Measurements from ENCODE around the gene METTL5. TPM values are rescaled to one million over a fixed set of nuclear protein-coding genes. Genes with fewer than 3 reads are reported as not detected.
A peak's percentile ranks its signal among the peaks of the same experiment; 100 is the strongest.

Gene METTL5
- total RNA-seq, 1 donor from 2014 or later = 30.4 TPM

GRCh38 chr2:169782513-169782912 lies 42.2 kb downstream of the METTL5 start:
- no peak for DNase-seq (ENCODE audit: low read depth in 2 of 2)

DNA sequence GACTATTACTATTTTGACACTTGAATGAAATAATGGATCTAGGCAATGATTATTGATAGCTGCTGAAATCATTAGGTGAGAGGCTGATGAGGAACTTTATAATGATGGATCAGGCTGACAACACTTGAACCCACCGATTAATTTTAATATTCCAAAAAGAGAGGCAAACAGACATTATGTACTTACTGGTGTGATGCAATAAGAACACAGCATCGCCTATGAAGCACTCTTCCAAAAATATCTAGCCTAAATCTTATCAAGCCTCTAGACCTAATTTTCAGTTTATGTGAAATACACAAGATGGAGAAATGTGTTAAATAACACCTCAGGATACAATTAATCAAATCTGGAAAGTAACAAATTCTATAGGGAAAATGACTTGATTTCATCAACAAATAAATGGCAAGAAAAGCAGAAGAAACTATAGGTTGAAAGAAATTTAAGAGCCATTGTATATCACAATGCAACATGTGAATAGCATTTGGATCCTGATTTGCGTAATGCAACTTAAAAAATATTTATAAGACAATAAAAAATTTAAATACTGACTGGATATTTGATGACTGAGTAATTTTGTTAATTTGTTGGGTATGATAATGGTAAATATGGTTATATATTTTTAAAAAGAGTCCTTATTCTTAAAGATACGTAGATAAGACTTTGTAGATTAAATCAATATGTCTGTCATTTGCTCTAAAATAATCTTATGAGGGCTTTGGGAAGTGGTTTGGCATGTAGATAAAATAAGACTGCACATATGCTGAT lies 43.3 kb downstream of the METTL5 start:
- DNase-seq (ENCODE audit: low read depth in 2 of 2) = no peak

- peak in 1 of 2 donors; percentile 47 for DNase-seq (ENCODE audit: low read depth in 2 of 2)
These were observed 46.3 kb downstream of the METTL5 start for GRCh38 chr2:169778446-169778845.

GRCh38 chr2:169776252-169776761 lies 48.4 kb downstream of the METTL5 start:
- DNase-seq (ENCODE audit: low read depth in 2 of 2) = no peak

DNA sequence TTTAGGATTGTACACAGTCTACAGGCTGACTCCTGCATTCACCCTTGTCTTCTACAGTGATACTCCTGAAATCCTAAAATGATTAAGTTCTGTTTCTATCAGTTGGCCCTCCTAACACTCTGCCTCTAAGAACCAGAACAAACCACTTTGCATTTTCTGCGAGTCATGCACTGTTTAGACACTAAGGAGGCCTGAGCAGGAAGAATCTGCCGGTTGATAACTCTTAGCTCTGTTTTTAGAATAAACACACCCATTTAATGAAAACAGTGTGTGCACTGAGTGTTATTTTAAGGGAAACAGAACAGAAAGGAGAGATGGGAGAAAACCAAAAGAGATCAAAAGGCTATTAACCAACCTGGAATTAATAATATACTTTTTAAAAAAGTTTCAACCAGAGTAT lies 48.9 kb downstream of the METTL5 start:
- DNase-seq (ENCODE audit: low read depth in 2 of 2) = peak in 1 of 2 donors; percentile 65

DNA sequence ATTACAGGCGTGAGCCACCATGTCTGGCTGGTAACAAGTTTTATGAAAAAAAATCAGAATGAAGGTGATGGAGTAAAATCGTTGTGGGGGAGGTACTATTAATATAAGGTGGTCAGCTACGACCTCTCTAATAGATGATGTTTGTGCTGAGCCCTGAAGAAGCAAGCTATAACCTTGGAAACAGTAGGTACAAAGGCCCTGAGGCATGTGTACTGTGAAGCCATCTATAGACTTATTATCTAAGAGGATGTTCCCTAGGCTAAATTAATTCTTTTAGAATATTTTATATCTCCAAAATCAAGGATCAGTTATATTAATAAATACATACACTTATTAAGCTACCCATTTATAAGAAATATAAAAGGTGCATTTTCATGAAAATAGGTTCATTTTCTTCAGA lies 49.4 kb downstream of the METTL5 start:
- no peak for DNase-seq (ENCODE audit: low read depth in 2 of 2)

GRCh38 chr2:169772651-169773050 lies 52.1 kb downstream of the METTL5 start:
- no peak for DNase-seq (ENCODE audit: low read depth in 2 of 2)

- DNase-seq (ENCODE audit: low read depth in 2 of 2) = no peak
These were observed 53.1 kb downstream of the METTL5 start for GRCh38 chr2:169771612-169772011.

GRCh38 chr2:169771021-169771420 lies 53.7 kb downstream of the METTL5 start:
- peak in 1 of 2 donors; percentile 10 for DNase-seq (ENCODE audit: low read depth in 2 of 2)

DNA sequence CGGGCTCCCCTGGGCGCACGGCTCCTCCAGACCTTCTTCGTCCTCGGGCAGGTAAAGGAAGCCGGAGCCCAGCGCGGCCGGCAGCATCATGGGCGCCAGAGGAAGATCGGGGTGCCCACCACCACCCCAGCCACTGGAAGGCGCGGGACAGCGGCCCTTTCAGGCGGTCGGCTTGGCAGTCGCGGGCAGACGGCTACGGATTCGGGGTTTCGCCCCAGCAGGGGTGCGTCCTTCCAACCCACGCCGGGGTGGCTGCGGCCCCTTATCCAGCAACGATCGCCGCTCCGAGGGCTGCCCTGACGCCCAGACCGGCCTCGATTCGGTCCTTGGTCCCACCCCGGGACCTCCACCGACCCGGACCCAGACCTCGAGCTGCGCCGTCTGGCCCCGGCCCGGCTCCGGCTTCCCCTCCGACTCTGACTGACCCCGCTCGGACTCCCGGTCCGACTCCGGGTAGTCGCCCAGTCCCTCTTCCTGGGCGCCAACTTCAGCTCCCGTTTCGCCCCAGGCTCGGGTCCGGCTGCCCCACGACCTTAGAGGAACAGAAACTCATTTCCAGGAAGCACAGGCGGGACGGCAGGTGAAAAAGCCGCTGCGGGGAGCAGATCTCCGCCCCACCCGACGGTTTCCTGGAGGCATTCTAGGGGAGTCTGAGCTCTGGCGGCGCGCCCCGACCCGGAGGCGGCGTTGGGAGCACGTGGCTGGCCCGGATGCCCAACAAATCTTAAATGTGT lies 56.3 kb downstream of the METTL5 start:
- no peak for DNase-seq (ENCODE audit: low read depth in 2 of 2)

DNA sequence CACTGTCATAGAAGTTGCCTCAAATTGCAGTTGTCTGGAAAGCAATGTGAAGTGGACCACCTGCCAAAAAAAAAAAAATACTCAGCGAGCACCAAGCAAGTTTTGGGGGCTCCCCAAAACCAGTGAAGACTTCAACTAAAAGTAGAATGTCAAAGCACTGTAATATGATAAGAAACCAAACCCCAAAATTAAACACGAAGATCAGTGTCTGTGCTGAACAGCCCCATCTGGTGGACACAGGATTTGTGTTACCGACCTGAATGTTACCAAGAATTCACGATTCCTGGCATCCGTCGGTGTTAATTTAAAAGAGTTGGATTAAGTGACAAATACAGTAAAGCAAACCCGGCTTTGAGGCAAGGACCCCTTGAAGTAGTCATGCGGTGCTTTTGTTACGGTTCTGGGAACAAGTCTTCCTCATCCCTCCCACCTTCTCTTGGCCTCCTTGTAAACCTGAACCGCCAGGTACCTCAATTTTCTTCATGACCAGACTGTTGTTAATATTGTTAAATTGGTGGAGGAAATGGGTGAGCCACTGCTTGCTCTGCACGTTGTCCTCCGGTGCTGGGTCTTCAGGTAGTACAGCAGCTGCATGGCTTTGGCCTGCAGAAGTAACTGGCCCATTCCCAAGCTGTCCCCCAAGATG lies 57.3 kb downstream of the METTL5 start:
- DNase-seq (ENCODE audit: low read depth in 2 of 2) = peak; percentile 65 to 75

- DNase-seq (ENCODE audit: low read depth in 2 of 2) = no peak
These were observed 59.2 kb downstream of the METTL5 start for GRCh38 chr2:169765523-169765922.

- no peak for DNase-seq (ENCODE audit: low read depth in 2 of 2)
These were observed 62.8 kb downstream of the METTL5 start for GRCh38 chr2:169761970-169762292.

Other genes with a start within 250 kb of the METTL5 start
- 14.6 and 16.3 TPM in 2 replicates for gene PPIG, start 240.6 kb downstream of the METTL5 start, total RNA-seq
- gene CFAP210, start 130.5 kb downstream of the METTL5 start, total RNA-seq = not detected in 2 replicates
- 1.7 and 2.5 TPM in 2 replicates for gene PHOSPHO2, start 130.4 kb downstream of the METTL5 start, total RNA-seq
- gene KLHL23, start 91.1 kb downstream of the METTL5 start, total RNA-seq = 19.1 and 25.9 TPM in 2 replicates
- gene SSB, start 26.0 kb downstream of the METTL5 start, total RNA-seq = 49.9 and 72.3 TPM in 2 replicates
- 43.5 and 47.4 TPM in 2 replicates for gene UBR3, start 2.5 kb upstream of the METTL5 start, total RNA-seq